Sigmoid colon (tissue), 4 donors: ENCODE measurements around the gene IFI27.

Experiments used
- CTCF ChIP-seq, 4 experiments: fragments of 450-650 bp in 3 of 4; fragments of 200-600 bp in 1 of 4; IDR thresholded peaks; one replicate each; pipeline ENCODE4 v1.5.1; 2016 to 2019; ENCODE audit warnings: antibody characterized with exemption in 4 of 4, mild to moderate bottlenecking in 3 of 4, moderate library complexity in 2 of 4
- EP300 ChIP-seq, 4 donors: sonication (generic); formaldehyde crosslinking; IDR thresholded peaks; one replicate each; pipeline ENCODE4 v1.6.1; 2017; ENCODE audit warnings: antibody characterized with exemption in 4 of 4
- POLR2A ChIP-seq, 2 donors: fragments of 450-650 bp; IDR thresholded peaks; one replicate each; pipeline ENCODE4 v1.6.1; 2016; ENCODE audit warnings: antibody characterized with exemption in 2 of 2, mild to moderate bottlenecking in 2 of 2, moderate library complexity in 2 of 2
- POLR2AphosphoS5 ChIP-seq, 4 donors: sonication (generic); formaldehyde crosslinking; IDR thresholded peaks; one replicate each; pipeline ENCODE4 v1.6.1; 2017; ENCODE audit warnings: antibody characterized with exemption in 4 of 4

GRCh38 chr14:94089479-94089878, 21.1 kb upstream of the IFI27 start:
- no peak for TF ChIP-seq CTCF (IDR thresholded peaks at IDR 0.05)
- no peak for TF ChIP-seq POLR2A (IDR thresholded peaks at IDR 0.05)
- no peak for TF ChIP-seq EP300 (IDR thresholded peaks at IDR 0.05)
- TF ChIP-seq POLR2AphosphoS5 (IDR thresholded peaks at IDR 0.05): no peak
